HEK293 (cell line): ENCODE measurements around the gene AKR1A1.

ENCODE experiments used
- CTCF ChIA-PET: fragments of 350-600 bp; formaldehyde crosslinking; extraction: SDS; loops from one replicate; lab custom pipeline; 2021; ENCODE audit warnings: antibody characterized with exemption; lab: Yijun Ruan, JAX
- POLR2A ChIA-PET: fragments of 300-600 bp; formaldehyde crosslinking; extraction: SDS; loops from one replicate; lab custom pipeline; 2020; ENCODE audit warnings: antibody characterized with exemption, inconsistent platforms; lab: Yijun Ruan, JAX
- H3K27ac ChIP-seq: fragments of 200-500 bp; sonication (Bioruptor generic); 2 replicates; pipeline ENCODE4 v1.5.1; 2014; ENCODE audit warnings: low read depth, low read length, control low read depth, inconsistent platforms; ENCODE audit errors: extremely low read depth
- H3K36me3 ChIP-seq, 2 experiments: fragments of 200-500 bp in 1 of 2; sonication (Bioruptor generic) in 1 of 2; 1 replicate in 1 of 2; 2 replicates in 1 of 2; pipeline ENCODE4 v1.5.1; 2014 to 2017; ENCODE audit warnings: inconsistent platforms in 2 of 2, low read length in 2 of 2; ENCODE audit not compliant: control insufficient read depth in 2 of 2, insufficient read depth in 1 of 2
- H3K4me1 ChIP-seq: fragments of 200-500 bp; sonication (Bioruptor generic); 2 replicates; pipeline ENCODE4 v1.5.1; 2014; ENCODE audit warnings: mild to moderate bottlenecking, low read length, inconsistent platforms; ENCODE audit not compliant: control insufficient read depth, insufficient read depth
- H3K4me3 ChIP-seq: 2 replicates; pipeline ENCODE4 v1.5.1; 2011; ENCODE audit warnings: low read depth, mild to moderate bottlenecking, control low read depth, low read length, moderate library complexity
- H3K9me3 ChIP-seq: fragments of 200-500 bp; sonication (Bioruptor generic); 2 replicates; pipeline ENCODE4 v1.5.1; 2014; ENCODE audit warnings: low read depth, low read length, inconsistent platforms; ENCODE audit not compliant: control insufficient read depth, insufficient read depth
- BCL11A ChIP-seq: fragments of 450-650 bp; formaldehyde crosslinking; IDR thresholded peaks from 2 replicates; pipeline ENCODE4 v1.5.1; 2016; ENCODE audit warnings: low read depth, missing biosample characterization, missing genetic modification characterization
- OVOL3 ChIP-seq: fragments of 450-650 bp; formaldehyde crosslinking; IDR thresholded peaks from 2 replicates; pipeline ENCODE4 v1.5.1; 2016; ENCODE audit warnings: missing biosample characterization, missing genetic modification characterization
- SCRT1 ChIP-seq: fragments of 450-650 bp; formaldehyde crosslinking; IDR thresholded peaks from 2 replicates; pipeline ENCODE4 v1.5.1; 2016; ENCODE audit warnings: missing biosample characterization, missing genetic modification characterization, borderline replicate concordance
- TRIM28 ChIP-seq: IDR thresholded peaks from 2 replicates; pipeline ENCODE4 v1.6.1; 2011; ENCODE audit warnings: low read length, control low read depth, borderline replicate concordance
- ZBTB17 ChIP-seq: fragments of 450-650 bp; formaldehyde crosslinking; IDR thresholded peaks from 2 replicates; pipeline ENCODE4 v1.5.1; 2016; ENCODE audit warnings: missing biosample characterization, missing genetic modification characterization
- ZNF112 ChIP-seq: fragments of 450-650 bp; formaldehyde crosslinking; IDR thresholded peaks from 2 replicates; pipeline ENCODE4 v1.5.0; 2017; ENCODE audit warnings: missing biosample characterization, missing genetic modification characterization
- ZNF2 ChIP-seq: fragments of 450-650 bp; formaldehyde crosslinking; IDR thresholded peaks from 2 replicates; pipeline ENCODE4 v1.5.1; 2016; ENCODE audit warnings: missing biosample characterization, missing genetic modification characterization
- ZNF214 ChIP-seq: fragments of 450-650 bp; formaldehyde crosslinking; IDR thresholded peaks from 2 replicates; pipeline ENCODE4 v1.5.1; 2017; ENCODE audit warnings: missing biosample characterization, mild to moderate bottlenecking, missing genetic modification characterization, borderline replicate concordance
- ZNF266 ChIP-seq: fragments of 450-650 bp; formaldehyde crosslinking; IDR thresholded peaks from 2 replicates; pipeline ENCODE4 v1.5.1; 2016; ENCODE audit warnings: missing biosample characterization, missing genetic modification characterization, low read depth
- ZNF621 ChIP-seq: fragments of 450-650 bp; formaldehyde crosslinking; IDR thresholded peaks from 2 replicates; pipeline ENCODE4 v1.5.1; 2017; ENCODE audit warnings: missing biosample characterization, missing genetic modification characterization
- ZNF654 ChIP-seq: fragments of 450-650 bp; formaldehyde crosslinking; IDR thresholded peaks from 2 replicates; pipeline ENCODE4 v1.5.1; 2016; ENCODE audit warnings: low read depth, missing biosample characterization, missing genetic modification characterization
- ZNF660 ChIP-seq: fragments of 450-650 bp; IDR thresholded peaks from 2 replicates; pipeline ENCODE4 v1.5.1; 2018; ENCODE audit warnings: missing biosample characterization, mild to moderate bottlenecking, missing genetic modification characterization
- ZNF664 ChIP-seq: fragments of 450-650 bp; formaldehyde crosslinking; IDR thresholded peaks from 2 replicates; pipeline ENCODE4 v1.5.1; 2016; ENCODE audit warnings: missing biosample characterization, missing genetic modification characterization
- ZNF76 ChIP-seq: fragments of 450-650 bp; formaldehyde crosslinking; IDR thresholded peaks from 2 replicates; pipeline ENCODE4; 2016; ENCODE audit warnings: low read depth, missing biosample characterization, missing genetic modification characterization, borderline replicate concordance
- TF ChIP-seq, protein P1 (sequence below): fragments of 450-650 bp; formaldehyde crosslinking; IDR thresholded peaks from 2 replicates; pipeline ENCODE4 v1.5.1; 2016; ENCODE audit warnings: missing biosample characterization, missing genetic modification characterization
- TF ChIP-seq, protein P2 (sequence below): fragments of 450-650 bp; formaldehyde crosslinking; IDR thresholded peaks from 2 replicates; pipeline ENCODE4 v1.5.1; 2016; ENCODE audit warnings: missing biosample characterization, missing genetic modification characterization
- TF ChIP-seq, protein P3 (sequence below): fragments of 450-650 bp; formaldehyde crosslinking; IDR thresholded peaks from 2 replicates; pipeline ENCODE4 v1.5.1; 2016; ENCODE audit warnings: missing biosample characterization, missing genetic modification characterization
- TF ChIP-seq, protein P4 (sequence below): fragments of 450-650 bp; formaldehyde crosslinking; IDR thresholded peaks from 2 replicates; pipeline ENCODE4 v1.5.1; 2016; ENCODE audit warnings: missing biosample characterization, missing genetic modification characterization
- TF ChIP-seq, protein P5 (sequence below): fragments of 450-650 bp; formaldehyde crosslinking; IDR thresholded peaks from 2 replicates; pipeline ENCODE4 v1.5.1; 2016; ENCODE audit warnings: missing biosample characterization, missing genetic modification characterization, borderline replicate concordance
- TF ChIP-seq, protein P6 (sequence below): fragments of 450-650 bp; formaldehyde crosslinking; IDR thresholded peaks from 2 replicates; pipeline ENCODE4 v1.5.1; 2016; ENCODE audit warnings: missing biosample characterization, missing genetic modification characterization

The AKR1A1 gene

DNA sequence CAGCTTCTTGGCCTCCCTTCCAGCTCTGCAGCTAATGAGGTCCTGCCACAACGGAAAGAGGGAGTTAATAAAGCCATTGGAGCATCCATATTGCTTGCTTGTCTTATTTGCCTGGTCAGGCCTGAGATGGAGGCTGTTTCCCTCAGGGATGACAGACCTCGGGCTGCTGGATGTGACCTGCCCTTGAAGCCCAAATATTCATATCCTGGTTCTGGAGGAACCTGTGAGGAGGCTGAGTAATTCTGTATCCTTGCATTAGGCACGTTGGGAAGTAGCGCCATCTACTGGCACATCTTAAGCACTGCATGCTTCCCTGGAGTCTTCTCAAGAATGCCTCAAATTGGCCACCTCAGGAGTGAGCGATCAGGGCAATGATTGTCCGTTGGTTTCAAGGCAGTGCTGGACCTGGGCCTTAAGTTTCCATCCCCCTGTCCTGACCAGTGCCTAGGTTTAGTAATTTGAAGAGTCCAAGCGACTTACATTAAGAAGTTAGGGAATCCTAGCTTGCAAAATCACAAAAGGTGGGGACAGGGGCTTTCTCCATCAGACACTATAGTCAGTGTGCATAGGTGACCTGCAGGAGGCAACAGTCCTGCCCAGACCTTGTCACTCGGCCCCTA, 19.4 kb downstream of the AKR1A1 start:
- H3K27ac ChIP-seq: no peak overlapping the region
- no peaks in the 10 kb centered on the region for H3K4me1 ChIP-seq
- TF ChIP-seq, protein P1, sequence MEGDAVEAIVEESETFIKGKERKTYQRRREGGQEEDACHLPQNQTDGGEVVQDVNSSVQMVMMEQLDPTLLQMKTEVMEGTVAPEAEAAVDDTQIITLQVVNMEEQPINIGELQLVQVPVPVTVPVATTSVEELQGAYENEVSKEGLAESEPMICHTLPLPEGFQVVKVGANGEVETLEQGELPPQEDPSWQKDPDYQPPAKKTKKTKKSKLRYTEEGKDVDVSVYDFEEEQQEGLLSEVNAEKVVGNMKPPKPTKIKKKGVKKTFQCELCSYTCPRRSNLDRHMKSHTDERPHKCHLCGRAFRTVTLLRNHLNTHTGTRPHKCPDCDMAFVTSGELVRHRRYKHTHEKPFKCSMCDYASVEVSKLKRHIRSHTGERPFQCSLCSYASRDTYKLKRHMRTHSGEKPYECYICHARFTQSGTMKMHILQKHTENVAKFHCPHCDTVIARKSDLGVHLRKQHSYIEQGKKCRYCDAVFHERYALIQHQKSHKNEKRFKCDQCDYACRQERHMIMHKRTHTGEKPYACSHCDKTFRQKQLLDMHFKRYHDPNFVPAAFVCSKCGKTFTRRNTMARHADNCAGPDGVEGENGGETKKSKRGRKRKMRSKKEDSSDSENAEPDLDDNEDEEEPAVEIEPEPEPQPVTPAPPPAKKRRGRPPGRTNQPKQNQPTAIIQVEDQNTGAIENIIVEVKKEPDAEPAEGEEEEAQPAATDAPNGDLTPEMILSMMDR (tag by site-specific recombination): peak; percentile 87
- peak; percentile 98 for TF ChIP-seq ZNF654 (tag by site-specific recombination)
- TF ChIP-seq ZNF660 (tag by site-specific recombination): peak; percentile 57; the same call in 1 of the 2 replicates
- TF ChIP-seq ZNF112 (tag by site-specific recombination): no peak
- 0 out of 2 replicates have a peak, but pooled peaks have one; percentile 62 for TF ChIP-seq TRIM28
- TF ChIP-seq ZNF2: peak; percentile 60; the same call in 1 of the 2 replicates
- peak; percentile 68 for TF ChIP-seq ZBTB17
- TF ChIP-seq SCRT1 (tag by site-specific recombination): no peak
- ChIA-PET CTCF (interaction anchor here (0.6 to 5.7 kb wide), 32 partner anchors 10 to 713 kb away, joined by 3 to 90 read pairs (median 5); partner anchors contain the start of genes AKR1A1, CCDC163, MMACHC and MUTYH), POLR2A (interaction anchor here (0.6 to 5.6 kb wide), 5 partner anchors 14 to 97 kb away, joined by 3 to 57 read pairs (median 14); partner anchors contain the start of genes AKR1A1, NASP and PRDX1)
- peaks cover 7 to 57% of the 10 kb centered on the region in 2 experiments for H3K36me3 ChIP-seq
- H3K9me3 ChIP-seq: no peaks in the 10 kb centered on the region
- no peak overlapping the region for H3K4me3 ChIP-seq

DNA sequence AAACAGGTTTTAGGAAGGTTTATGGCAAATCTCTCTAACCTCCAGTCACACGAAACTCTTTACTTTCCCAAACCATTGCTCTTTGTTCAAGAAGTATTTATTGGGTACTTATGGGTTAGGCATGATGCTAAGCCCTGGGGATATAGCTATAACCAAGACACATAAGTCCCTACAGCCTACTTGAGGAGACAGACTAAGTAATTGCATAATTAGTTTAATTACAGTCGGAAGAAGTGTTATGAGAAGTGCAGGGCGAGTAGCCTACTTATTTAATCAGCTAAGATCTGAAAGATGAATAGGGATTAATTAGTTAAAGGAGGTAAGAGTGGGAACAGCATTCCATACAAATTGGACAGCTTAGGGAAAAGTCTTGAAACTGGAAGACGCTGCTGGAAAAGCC, 20.0 kb downstream of the AKR1A1 start:
- H3K27ac ChIP-seq: no peak overlapping the region
- TF ChIP-seq, protein P2, sequence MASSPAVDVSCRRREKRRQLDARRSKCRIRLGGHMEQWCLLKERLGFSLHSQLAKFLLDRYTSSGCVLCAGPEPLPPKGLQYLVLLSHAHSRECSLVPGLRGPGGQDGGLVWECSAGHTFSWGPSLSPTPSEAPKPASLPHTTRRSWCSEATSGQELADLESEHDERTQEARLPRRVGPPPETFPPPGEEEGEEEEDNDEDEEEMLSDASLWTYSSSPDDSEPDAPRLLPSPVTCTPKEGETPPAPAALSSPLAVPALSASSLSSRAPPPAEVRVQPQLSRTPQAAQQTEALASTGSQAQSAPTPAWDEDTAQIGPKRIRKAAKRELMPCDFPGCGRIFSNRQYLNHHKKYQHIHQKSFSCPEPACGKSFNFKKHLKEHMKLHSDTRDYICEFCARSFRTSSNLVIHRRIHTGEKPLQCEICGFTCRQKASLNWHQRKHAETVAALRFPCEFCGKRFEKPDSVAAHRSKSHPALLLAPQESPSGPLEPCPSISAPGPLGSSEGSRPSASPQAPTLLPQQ (tag by site-specific recombination): no peak
- TF ChIP-seq ZNF664 (tag by site-specific recombination): no peak
- TF ChIP-seq, protein P3, sequence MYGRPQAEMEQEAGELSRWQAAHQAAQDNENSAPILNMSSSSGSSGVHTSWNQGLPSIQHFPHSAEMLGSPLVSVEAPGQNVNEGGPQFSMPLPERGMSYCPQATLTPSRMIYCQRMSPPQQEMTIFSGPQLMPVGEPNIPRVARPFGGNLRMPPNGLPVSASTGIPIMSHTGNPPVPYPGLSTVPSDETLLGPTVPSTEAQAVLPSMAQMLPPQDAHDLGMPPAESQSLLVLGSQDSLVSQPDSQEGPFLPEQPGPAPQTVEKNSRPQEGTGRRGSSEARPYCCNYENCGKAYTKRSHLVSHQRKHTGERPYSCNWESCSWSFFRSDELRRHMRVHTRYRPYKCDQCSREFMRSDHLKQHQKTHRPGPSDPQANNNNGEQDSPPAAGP (tag by site-specific recombination): no peak
- peaks cover 1 to 57% of the 10 kb centered on the region in 2 experiments for H3K36me3 ChIP-seq
- no peaks in the 10 kb centered on the region for H3K9me3 ChIP-seq
- H3K4me1 ChIP-seq: no peaks in the 10 kb centered on the region
- no peak overlapping the region for H3K4me3 ChIP-seq
- ChIA-PET CTCF (interaction anchor here (0.6 to 5.7 kb wide), 22 partner anchors 10 to 713 kb away, joined by 3 to 90 read pairs (median 4); partner anchors contain the start of genes MUTYH, NASP, PRDX1 and TOE1), POLR2A (interaction anchor here (1.4 to 5.6 kb wide), 3 partner anchors 20 to 59 kb away, joined by 3 to 57 read pairs (median 15); partner anchors contain the start of genes AKR1A1 and PRDX1)

DNA sequence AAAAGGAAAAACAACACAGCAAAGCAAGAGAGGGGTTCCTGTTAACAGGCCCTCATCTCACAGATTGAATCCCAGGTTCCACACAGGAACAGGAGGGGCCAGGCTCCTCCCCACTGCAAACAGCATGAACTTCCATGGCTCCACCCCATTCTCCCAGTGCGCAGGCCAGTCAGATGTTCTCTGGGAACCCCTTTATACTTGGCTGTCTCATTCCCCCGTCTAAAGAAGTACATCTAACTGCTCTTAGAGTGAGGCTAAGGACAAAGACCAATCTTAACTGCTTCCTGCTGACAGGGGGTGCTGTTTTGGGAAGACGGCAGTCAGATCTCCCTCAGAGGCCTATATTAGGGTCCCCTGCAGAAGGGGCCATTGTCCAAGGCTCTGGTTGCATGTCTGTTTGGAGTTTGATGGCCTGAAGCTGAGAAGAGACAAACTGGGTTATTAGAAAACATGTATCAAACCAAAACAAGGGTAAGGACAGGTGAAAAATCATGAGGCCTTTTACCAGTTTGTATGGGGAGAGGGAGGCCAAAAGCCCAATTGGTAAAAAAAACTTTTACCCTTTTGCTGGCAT, 22.7 kb downstream of the AKR1A1 start:
- H3K27ac ChIP-seq: no peak overlapping the region
- TF ChIP-seq ZNF76 (no peak), ZNF214 (tag by site-specific recombination) (no peak), ZNF266 (no peak), BCL11A (tag by site-specific recombination) (no peak), ZNF621 (tag by site-specific recombination) (no peak), OVOL3 (tag by site-specific recombination) (no peak)
- TF ChIP-seq, protein P4, sequence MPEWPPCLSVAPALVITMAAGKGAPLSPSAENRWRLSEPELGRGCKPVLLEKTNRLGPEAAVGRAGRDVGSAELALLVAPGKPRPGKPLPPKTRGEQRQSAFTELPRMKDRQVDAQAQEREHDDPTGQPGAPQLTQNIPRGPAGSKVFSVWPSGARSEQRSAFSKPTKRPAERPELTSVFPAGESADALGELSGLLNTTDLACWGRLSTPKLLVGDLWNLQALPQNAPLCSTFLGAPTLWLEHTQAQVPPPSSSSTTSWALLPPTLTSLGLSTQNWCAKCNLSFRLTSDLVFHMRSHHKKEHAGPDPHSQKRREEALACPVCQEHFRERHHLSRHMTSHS (tag by site-specific recombination): no peak
- TF ChIP-seq, protein P5, sequence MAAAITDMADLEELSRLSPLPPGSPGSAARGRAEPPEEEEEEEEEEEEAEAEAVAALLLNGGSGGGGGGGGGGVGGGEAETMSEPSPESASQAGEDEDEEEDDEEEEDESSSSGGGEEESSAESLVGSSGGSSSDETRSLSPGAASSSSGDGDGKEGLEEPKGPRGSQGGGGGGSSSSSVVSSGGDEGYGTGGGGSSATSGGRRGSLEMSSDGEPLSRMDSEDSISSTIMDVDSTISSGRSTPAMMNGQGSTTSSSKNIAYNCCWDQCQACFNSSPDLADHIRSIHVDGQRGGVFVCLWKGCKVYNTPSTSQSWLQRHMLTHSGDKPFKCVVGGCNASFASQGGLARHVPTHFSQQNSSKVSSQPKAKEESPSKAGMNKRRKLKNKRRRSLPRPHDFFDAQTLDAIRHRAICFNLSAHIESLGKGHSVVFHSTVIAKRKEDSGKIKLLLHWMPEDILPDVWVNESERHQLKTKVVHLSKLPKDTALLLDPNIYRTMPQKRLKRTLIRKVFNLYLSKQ (tag by site-specific recombination): no peak
- TF ChIP-seq, protein P6, sequence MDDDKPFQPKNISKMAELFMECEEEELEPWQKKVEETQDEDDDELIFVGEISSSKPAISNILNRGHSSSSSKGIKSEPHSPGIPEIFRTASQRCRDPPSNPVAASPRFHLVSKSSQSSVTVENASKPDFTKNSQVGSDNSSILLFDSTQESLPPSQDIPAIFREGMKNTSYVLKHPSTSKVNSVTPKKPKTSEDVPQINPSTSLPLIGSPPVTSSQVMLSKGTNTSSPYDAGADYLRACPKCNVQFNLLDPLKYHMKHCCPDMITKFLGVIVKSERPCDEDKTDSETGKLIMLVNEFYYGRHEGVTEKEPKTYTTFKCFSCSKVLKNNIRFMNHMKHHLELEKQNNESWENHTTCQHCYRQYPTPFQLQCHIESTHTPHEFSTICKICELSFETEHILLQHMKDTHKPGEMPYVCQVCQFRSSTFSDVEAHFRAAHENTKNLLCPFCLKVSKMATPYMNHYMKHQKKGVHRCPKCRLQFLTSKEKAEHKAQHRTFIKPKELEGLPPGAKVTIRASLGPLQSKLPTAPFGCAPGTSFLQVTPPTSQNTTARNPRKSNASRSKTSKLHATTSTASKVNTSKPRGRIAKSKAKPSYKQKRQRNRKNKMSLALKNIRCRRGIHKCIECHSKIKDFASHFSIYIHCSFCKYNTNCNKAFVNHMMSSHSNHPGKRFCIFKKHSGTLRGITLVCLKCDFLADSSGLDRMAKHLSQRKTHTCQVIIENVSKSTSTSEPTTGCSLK (tag by site-specific recombination): no peak

More for the DNA sequence above, 22.7 kb downstream of the AKR1A1 start:
- ChIA-PET POLR2A (no interaction called here), CTCF (interaction anchor here (0.5 to 5.7 kb wide), 3 partner anchors 9 to 106 kb away, joined by 4 to 71 read pairs (median 6); partner anchors contain the start of gene NASP)
- H3K4me1 ChIP-seq: no peaks in the 10 kb centered on the region
- no peaks in the 10 kb centered on the region for H3K9me3 ChIP-seq
- H3K36me3 ChIP-seq: peaks cover 0 to 32% of the 10 kb centered on the region in 2 experiments; a peak in 1 of 3 replicates
- H3K4me3 ChIP-seq: no peak overlapping the region
